HG02588 (cell line): ENCODE results near the gene PIK3C2A.

Experiments
- ATAC-seq: cut with Tn5 transposase; IDR thresholded peaks from one replicate; pipeline ENCODE4 v1.9.1; 2021; ENCODE audit warnings: mild to moderate bottlenecking, moderate library complexity; ENCODE audit not compliant: unreplicated experiment

Gene PIK3C2A

GRCh38 chr11:17162376-17162775, 45.4 kb downstream of the PIK3C2A start:
- no peak for ATAC-seq

GRCh38 chr11:17161515-17161914, 46.3 kb downstream of the PIK3C2A start:
- ATAC-seq = no peak

GRCh38 chr11:17159441-17159840, 48.3 kb downstream of the PIK3C2A start:
- ATAC-seq = no peak
